HPDE6-E6E7 (cell line): Measurements from ENCODE around the gene ISOC1.

Source experiments
- DNase-seq: peaks from one replicate; pipeline ENCODE4 v3.0.0; 2011; ENCODE audit warnings: missing footprints; ENCODE audit errors: extremely low spot score

ISOC1 gene

GRCh38 chr5:129094087-129094923 lies at the start of gene ISOC1:
ISOC1 (plus strand) TSS chr5:129094749; CDS start chr5:129094767, 18 bp downstream.
- peak; percentile 85 for DNase-seq

- no peak for DNase-seq
Observed at GRCh38 chr5:129046151-129046550, 48.4 kb upstream of the ISOC1 start.

GRCh38 chr5:129048509-129048908 lies 46.0 kb upstream of the ISOC1 start:
- DNase-seq, result no peak

GRCh38 chr5:129049126-129049799 lies 45.3 kb upstream of the ISOC1 start:
- DNase-seq, result no peak

- no peak for DNase-seq
Observed at GRCh38 chr5:129051283-129051682, 43.3 kb upstream of the ISOC1 start.

GRCh38 chr5:129053438-129053837 lies 41.1 kb upstream of the ISOC1 start:
- no peak for DNase-seq

- DNase-seq, result no peak
Observed at GRCh38 chr5:129057329-129057728, 37.2 kb upstream of the ISOC1 start.

- DNase-seq, result no peak
Observed at GRCh38 chr5:129061849-129062248, 32.7 kb upstream of the ISOC1 start.

GRCh38 chr5:129063483-129064113 lies 31.0 kb upstream of the ISOC1 start:
- DNase-seq, result no peak

GRCh38 chr5:129065721-129066120 lies 28.8 kb upstream of the ISOC1 start:
- DNase-seq, result no peak

GRCh38 chr5:129067745-129068144 lies 26.8 kb upstream of the ISOC1 start:
- no peak for DNase-seq

- no peak for DNase-seq
Observed at GRCh38 chr5:129069292-129069691, 25.3 kb upstream of the ISOC1 start.

- no peak for DNase-seq
Observed at GRCh38 chr5:129073111-129073510, 21.4 kb upstream of the ISOC1 start.

- no peak for DNase-seq
Observed at GRCh38 chr5:129074903-129075302, 19.6 kb upstream of the ISOC1 start.

GRCh38 chr5:129077433-129078075 lies 17.0 kb upstream of the ISOC1 start:
- no peak for DNase-seq

GRCh38 chr5:129078247-129078646 lies 16.3 kb upstream of the ISOC1 start:
- DNase-seq, result no peak

GRCh38 chr5:129078660-129079059 lies 15.9 kb upstream of the ISOC1 start:
- DNase-seq, result no peak

- no peak for DNase-seq
Observed at GRCh38 chr5:129079496-129079895, 15.1 kb upstream of the ISOC1 start.

GRCh38 chr5:129080766-129081165 lies 13.8 kb upstream of the ISOC1 start:
- no peak for DNase-seq

GRCh38 chr5:129082225-129083136 lies 12.1 kb upstream of the ISOC1 start:
- no peak for DNase-seq
